ENCODE measurements around the gene RASL11A. TPM values are rescaled to one million over a fixed set of nuclear protein-coding genes. Genes with fewer than 3 reads are reported as not detected.

Gene RASL11A
- polyA plus RNA-seq, 2 of the 4 experiments (the other 2 are of a cell fraction): 2.1 to 4.7 TPM

GRCh38 chr13:27271570-27272096, 1.0 kb downstream of the RASL11A start:
- no peak for TF ChIP-seq NR3C1 (IDR thresholded peaks at IDR 0.05)
- TF ChIP-seq CBX2 (IDR thresholded peaks at IDR 0.05; ENCODE audit: borderline replicate concordance, low read depth): no peak
- TF ChIP-seq MAZ (IDR thresholded peaks at IDR 0.05; ENCODE audit: borderline replicate concordance, low read depth, low read length): no peak
- TF ChIP-seq HMGXB4 (CRISPR knock-in tag; IDR thresholded peaks at IDR 0.05; ENCODE audit: borderline replicate concordance): no peak
- TF ChIP-seq GATA3 (IDR thresholded peaks at IDR 0.05; ENCODE audit: borderline replicate concordance): no peak
- no peak for TF ChIP-seq TP53 (CRISPR knock-in tag; IDR thresholded peaks at IDR 0.05)
- no peak for TF ChIP-seq NPAS2 (CRISPR knock-in tag; IDR thresholded peaks at IDR 0.05; ENCODE audit: borderline replicate concordance)
- no peak for TF ChIP-seq SREBF2 (IDR thresholded peaks at IDR 0.05)
- TF ChIP-seq CTCF (IDR thresholded peaks at IDR 0.05): no peak
- no peak for TF ChIP-seq RNF2 (IDR thresholded peaks at IDR 0.05; ENCODE audit: borderline replicate concordance, low read depth)
- no peak for TF ChIP-seq FOSL2 (IDR thresholded peaks at IDR 0.05)
- no peak for TF ChIP-seq FOSL2 (CRISPR knock-in tag; IDR thresholded peaks at IDR 0.05)
- TF ChIP-seq JUNB (IDR thresholded peaks at IDR 0.05): no peak
- no peak for TF ChIP-seq ELK1 (IDR thresholded peaks at IDR 0.05; ENCODE audit: low read depth, low read length)
- TF ChIP-seq RAD21 (conservative IDR thresholded peaks at IDR 0.05 in 1 of 2, IDR thresholded peaks at IDR 0.05 in 1 of 2): no peak
- TF ChIP-seq CHD4 (IDR thresholded peaks at IDR 0.05; ENCODE audit: borderline replicate concordance): no peak
- H3K4me3 ChIP-seq: peak overlapping the region; percentile 52
- ChIA-PET CTCF (interaction anchor here (1.0 to 3.3 kb wide), 6 partner anchors 8 to 324 kb away, joined by 3 to 16 read pairs (median 4); no protein-coding TSS in a partner anchor), POLR2A (no interaction called here)
- H3K27ac ChIP-seq: no peak overlapping the region
- FAIRE-seq (no peak), DNase-seq (ENCODE audit: low read depth in 1 of 2, low spot score in 1 of 2) (no peak), ATAC-seq (no peak)
- peaks cover 17% of the 10 kb centered on the region for H3K4me1 ChIP-seq
- 68% methylated on average over 13 of the region's 15 CpGs for WGBS (ENCODE audit: missing lambda C conversion rate)
- no peaks in the 10 kb centered on the region for H3K9me3 ChIP-seq
- peak overlapping the region; percentile 83 for H3K4me2 ChIP-seq

- POLR2A ChIA-PET: no interaction called here
- Histone ChIP-seq H3K4me3 (no peak overlapping the region), H3K27ac (no peak overlapping the region), H3K9me3 (no peaks in the 10 kb centered on the region), H3K4me1 (peaks cover 17% of the 10 kb centered on the region), H3K4me2 (no peak overlapping the region)
- ATAC-seq (no peak), FAIRE-seq (no peak), DNase-seq (ENCODE audit: low read depth in 1 of 2, low spot score in 1 of 2) (no peak)
- no peak for TF ChIP-seq HOXB5 (CRISPR knock-in tag; IDR thresholded peaks at IDR 0.05)
- no peak for TF ChIP-seq CBX2 (IDR thresholded peaks at IDR 0.05; ENCODE audit: borderline replicate concordance, low read depth)
- no peak for TF ChIP-seq MYC (IDR thresholded peaks at IDR 0.05; ENCODE audit: borderline replicate concordance, low read length)
- TF ChIP-seq ESRRA (IDR thresholded peaks at IDR 0.05; ENCODE audit: borderline replicate concordance, low read length): no peak
- TF ChIP-seq NPAS2 (CRISPR knock-in tag; IDR thresholded peaks at IDR 0.05; ENCODE audit: borderline replicate concordance): no peak
- TF ChIP-seq TP53 (CRISPR knock-in tag; IDR thresholded peaks at IDR 0.05): no peak
- WGBS (ENCODE audit: missing lambda C conversion rate): 70% methylated on average over 4 of the region's 4 CpGs
- CTCF ChIA-PET: interaction anchor here (1.0 to 1.8 kb wide), 2 partner anchors 85 to 289 kb away, joined by 3 to 5 read pairs; no protein-coding TSS in a partner anchor
Measured at GRCh38 chr13:27273658-27274425, 3.2 kb downstream of the RASL11A start.

All from A549 (cell line).